ENCODE measurements around the gene BSN. TPM values are rescaled to one million over a fixed set of nuclear protein-coding genes. Genes with fewer than 3 reads are reported as not detected.

The BSN gene
- polyA plus RNA-seq, 1 experiment = 0.04 TPM

DNA sequence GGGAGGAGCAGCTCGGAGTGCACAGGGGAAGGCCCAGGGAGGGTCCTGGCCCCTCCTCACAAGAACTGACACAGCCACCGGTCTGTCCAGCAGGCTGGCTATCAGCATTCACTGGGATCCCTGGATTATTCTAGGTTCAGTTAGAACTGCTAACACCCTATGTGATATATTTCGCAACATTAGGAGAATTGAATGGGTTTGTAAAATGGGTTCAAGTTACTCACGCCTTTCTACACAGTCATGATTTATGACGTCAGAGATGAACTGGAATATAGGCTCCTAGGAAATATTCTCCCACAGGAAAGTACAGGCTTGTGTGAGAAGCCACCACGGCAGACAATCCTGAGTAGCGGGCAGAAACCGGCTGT, 969 bp upstream of the BSN start:
- peak overlapping the region; percentile 64 for H3K4me3 ChIP-seq (ENCODE audit: low read depth, low read length)
- H3K27me3 ChIP-seq (ENCODE audit: control insufficient read depth, insufficient read depth, low read length) = peaks cover 11% of the 10 kb centered on the region
- H3K36me3 ChIP-seq (ENCODE audit: control insufficient read depth, insufficient read depth, low read length) = no peaks in the 10 kb centered on the region
- CTCF ChIA-PET = interaction anchor here (0.6 to 2.4 kb wide), 3 partner anchors 13 to 142 kb away, joined by 3 to 23 read pairs (median 7); no protein-coding TSS in a partner anchor
- TF ChIP-seq, protein P1, sequence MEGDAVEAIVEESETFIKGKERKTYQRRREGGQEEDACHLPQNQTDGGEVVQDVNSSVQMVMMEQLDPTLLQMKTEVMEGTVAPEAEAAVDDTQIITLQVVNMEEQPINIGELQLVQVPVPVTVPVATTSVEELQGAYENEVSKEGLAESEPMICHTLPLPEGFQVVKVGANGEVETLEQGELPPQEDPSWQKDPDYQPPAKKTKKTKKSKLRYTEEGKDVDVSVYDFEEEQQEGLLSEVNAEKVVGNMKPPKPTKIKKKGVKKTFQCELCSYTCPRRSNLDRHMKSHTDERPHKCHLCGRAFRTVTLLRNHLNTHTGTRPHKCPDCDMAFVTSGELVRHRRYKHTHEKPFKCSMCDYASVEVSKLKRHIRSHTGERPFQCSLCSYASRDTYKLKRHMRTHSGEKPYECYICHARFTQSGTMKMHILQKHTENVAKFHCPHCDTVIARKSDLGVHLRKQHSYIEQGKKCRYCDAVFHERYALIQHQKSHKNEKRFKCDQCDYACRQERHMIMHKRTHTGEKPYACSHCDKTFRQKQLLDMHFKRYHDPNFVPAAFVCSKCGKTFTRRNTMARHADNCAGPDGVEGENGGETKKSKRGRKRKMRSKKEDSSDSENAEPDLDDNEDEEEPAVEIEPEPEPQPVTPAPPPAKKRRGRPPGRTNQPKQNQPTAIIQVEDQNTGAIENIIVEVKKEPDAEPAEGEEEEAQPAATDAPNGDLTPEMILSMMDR (IDR thresholded peaks at IDR 0.05; ENCODE audit: insufficient read depth, low read depth, low read length) = no peak
- DNase-seq (ENCODE audit: low read depth) = no peak
- POLR2A ChIA-PET = no interaction called here

DNA sequence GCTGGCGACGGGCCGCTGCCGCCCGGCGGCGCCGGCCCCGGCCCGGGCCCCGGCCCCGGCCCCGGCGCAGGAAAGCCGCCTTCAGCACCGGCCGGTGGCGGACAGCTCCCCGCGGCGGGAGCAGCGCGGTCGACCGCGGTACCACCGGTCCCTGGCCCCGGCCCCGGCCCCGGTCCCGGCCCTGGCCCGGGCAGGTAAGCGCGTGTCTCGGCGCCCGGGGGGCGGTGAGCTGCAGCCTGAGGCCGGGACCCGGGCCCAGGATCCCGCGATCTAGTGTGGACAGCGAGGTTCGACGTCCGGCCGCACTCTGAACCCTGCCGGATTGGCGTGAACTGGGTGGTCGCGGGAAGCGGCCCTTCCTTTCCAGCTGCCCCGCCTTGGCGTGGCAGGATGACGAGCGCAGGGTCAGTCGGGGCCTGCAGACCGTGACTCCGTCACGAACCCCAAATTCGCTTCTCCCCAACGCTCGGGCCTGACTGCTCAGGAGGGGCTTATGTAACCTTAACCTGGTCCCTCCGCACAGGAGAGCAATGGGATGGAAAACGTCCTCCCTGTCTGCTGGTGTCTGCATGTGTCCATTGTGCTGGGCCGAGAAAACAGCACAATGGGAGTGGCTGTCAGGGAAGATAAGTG, 472 bp downstream of the BSN start:
- ChIA-PET POLR2A (interaction anchor here (0.6 kb wide), 1 partner anchor 256 kb away, joined by 3 read pairs; no protein-coding TSS in a partner anchor), CTCF (interaction anchor here (1.0 to 2.4 kb wide), 4 partner anchors 15 to 117 kb away, joined by 3 to 23 read pairs (median 5); no protein-coding TSS in a partner anchor)
- TF ChIP-seq, protein P1 (IDR thresholded peaks at IDR 0.05; ENCODE audit: insufficient read depth, low read depth, low read length) = no peak

DNA sequence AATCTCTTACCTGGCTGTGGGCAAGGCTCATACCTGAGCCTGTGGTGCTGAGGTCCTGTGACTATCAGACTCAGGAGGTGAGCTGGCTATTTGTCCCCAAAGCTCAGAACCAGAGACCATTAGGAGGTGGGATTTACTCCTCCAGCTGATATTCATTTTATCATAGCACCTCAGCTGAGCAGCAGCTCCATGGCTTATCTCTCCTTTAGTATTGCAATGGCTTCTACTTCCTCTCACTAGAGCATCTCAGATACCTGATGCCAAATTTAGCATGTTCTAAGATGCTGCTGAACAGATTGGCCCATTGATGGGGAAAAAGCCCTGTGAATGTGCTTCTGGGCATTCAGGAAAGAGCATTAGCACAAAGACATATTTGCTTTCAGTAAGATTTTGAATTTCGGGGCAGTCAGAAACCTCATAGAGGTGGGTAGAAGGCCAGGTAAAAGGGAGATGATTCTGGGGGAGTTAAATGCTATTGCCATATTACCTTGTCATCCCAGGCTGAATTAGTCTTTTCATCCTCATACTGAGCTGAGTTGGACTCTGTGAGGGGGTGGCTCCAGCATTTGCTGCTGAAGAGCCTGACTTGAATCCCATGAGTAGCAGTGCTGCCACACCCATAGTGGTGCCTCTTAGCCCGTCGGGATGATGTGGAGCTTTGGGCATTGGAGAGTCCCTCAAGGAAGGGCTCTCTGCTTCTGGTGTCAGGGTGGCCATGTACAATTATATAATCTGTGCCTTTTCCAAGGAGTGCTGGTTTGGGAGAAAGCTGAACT, 2.4 kb downstream of the BSN start:
- ChIA-PET POLR2A (no interaction called here), CTCF (interaction anchor here (0.6 to 1.7 kb wide), 4 partner anchors 9 to 114 kb away, joined by 3 to 7 read pairs (median 5); no protein-coding TSS in a partner anchor)
- no peak for DNase-seq (ENCODE audit: low read depth)
- Histone ChIP-seq H3K4me3 (ENCODE audit: low read depth, low read length) (no peak overlapping the region), H3K36me3 (ENCODE audit: control insufficient read depth, insufficient read depth, low read length) (no peaks in the 10 kb centered on the region), H3K27me3 (ENCODE audit: control insufficient read depth, insufficient read depth, low read length) (peaks cover 13% of the 10 kb centered on the region)
- TF ChIP-seq, protein P1 (IDR thresholded peaks at IDR 0.05; ENCODE audit: insufficient read depth, low read depth, low read length) = no peak

More for the DNA sequence above, 472 bp downstream of the BSN start:
- DNase-seq (ENCODE audit: low read depth) = no peak
- Histone ChIP-seq H3K4me3 (ENCODE audit: low read depth, low read length) (peak overlapping the region; percentile 64), H3K27me3 (ENCODE audit: control insufficient read depth, insufficient read depth, low read length) (peaks cover 11% of the 10 kb centered on the region), H3K36me3 (ENCODE audit: control insufficient read depth, insufficient read depth, low read length) (no peaks in the 10 kb centered on the region)

DNA sequence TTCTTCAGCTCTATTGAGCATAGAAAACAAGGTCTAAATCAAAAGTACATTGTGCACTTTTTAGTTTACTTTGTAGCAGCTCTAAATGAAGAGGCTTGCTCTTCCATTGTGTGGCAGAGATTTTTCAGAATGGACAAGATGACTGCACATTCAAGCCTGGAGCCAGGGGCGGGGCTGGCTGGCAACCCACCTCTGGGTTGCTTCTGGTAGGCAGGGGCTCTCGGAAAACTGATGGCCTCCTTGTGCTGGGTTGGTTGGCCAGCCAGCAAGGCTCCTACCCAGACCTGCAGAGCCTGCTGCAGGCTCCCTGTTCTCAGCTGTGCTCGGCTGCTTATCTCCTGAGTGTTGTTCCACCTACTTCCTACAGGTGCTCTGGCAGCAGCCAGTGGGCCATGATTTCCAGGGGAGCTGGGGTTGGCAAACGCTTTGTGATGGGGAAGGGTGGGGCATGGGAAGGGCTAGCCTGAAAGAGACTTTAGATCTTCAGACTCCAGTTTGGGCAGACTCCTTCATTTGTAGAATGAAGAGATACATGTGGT, 8.8 kb downstream of the BSN start:
- no peak for DNase-seq (ENCODE audit: low read depth)
- H3K27me3 ChIP-seq (ENCODE audit: control insufficient read depth, insufficient read depth, low read length) = peaks cover 7% of the 10 kb centered on the region
- no peaks in the 10 kb centered on the region for H3K36me3 ChIP-seq (ENCODE audit: control insufficient read depth, insufficient read depth, low read length)
- TF ChIP-seq, protein P1 (IDR thresholded peaks at IDR 0.05; ENCODE audit: insufficient read depth, low read depth, low read length) = no peak
- no peak overlapping the region for H3K4me3 ChIP-seq (ENCODE audit: low read depth, low read length)
- ChIA-PET CTCF (interaction anchor here (0.7 to 2.7 kb wide), 3 partner anchors 23 to 97 kb away, joined by 3 to 9 read pairs (median 3); no protein-coding TSS in a partner anchor), POLR2A (no interaction called here)

DNA sequence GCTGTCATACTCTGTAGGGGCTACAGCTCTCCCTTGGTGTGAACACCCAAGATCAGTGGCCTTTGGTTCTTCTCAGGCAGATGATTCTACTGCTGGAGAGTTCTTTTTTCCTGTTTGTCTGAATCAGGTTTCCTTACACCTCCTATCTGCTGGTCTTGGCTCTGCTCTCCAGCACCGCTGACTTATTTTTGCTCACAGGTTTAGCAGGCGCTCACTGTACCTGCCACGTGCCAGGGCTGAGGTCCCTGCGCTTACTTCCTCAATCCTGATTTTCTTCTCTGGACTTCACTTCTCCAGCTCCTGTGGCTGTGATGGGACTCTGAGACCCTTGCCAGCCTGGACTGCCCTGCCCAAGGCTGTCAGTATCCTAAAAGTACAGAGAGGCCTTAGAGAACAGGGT, 9.5 kb downstream of the BSN start:
- no peaks in the 10 kb centered on the region for H3K36me3 ChIP-seq (ENCODE audit: control insufficient read depth, insufficient read depth, low read length)
- ChIA-PET POLR2A (no interaction called here), CTCF (interaction anchor here (0.7 to 2.7 kb wide), 2 partner anchors 24 to 96 kb away, joined by 3 to 9 read pairs; no protein-coding TSS in a partner anchor)
- H3K27me3 ChIP-seq (ENCODE audit: control insufficient read depth, insufficient read depth, low read length) = peaks cover 7% of the 10 kb centered on the region
- TF ChIP-seq, protein P1 (IDR thresholded peaks at IDR 0.05; ENCODE audit: insufficient read depth, low read depth, low read length) = no peak
- DNase-seq (ENCODE audit: low read depth) = no peak
- no peak overlapping the region for H3K4me3 ChIP-seq (ENCODE audit: low read depth, low read length)

Data from BJ (cell line).